HG02759 (cell line): ENCODE results near the gene RNF144A.
A peak's percentile ranks its signal among the peaks of the same experiment; 100 is the strongest.
"Not testable (repeated sequence)": the region's sequence is repeated elsewhere in the genome, so short reads cannot be mapped to it uniquely, and the experiment has no call there.

Experiments
- ATAC-seq: cut with Tn5 transposase; IDR thresholded peaks from one replicate; pipeline ENCODE4 v1.9.1; 2021; ENCODE audit warnings: mild to moderate bottlenecking, moderate library complexity; ENCODE audit not compliant: unreplicated experiment

RNF144A gene, protein sequence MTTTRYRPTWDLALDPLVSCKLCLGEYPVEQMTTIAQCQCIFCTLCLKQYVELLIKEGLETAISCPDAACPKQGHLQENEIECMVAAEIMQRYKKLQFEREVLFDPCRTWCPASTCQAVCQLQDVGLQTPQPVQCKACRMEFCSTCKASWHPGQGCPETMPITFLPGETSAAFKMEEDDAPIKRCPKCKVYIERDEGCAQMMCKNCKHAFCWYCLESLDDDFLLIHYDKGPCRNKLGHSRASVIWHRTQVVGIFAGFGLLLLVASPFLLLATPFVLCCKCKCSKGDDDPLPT

DNA sequence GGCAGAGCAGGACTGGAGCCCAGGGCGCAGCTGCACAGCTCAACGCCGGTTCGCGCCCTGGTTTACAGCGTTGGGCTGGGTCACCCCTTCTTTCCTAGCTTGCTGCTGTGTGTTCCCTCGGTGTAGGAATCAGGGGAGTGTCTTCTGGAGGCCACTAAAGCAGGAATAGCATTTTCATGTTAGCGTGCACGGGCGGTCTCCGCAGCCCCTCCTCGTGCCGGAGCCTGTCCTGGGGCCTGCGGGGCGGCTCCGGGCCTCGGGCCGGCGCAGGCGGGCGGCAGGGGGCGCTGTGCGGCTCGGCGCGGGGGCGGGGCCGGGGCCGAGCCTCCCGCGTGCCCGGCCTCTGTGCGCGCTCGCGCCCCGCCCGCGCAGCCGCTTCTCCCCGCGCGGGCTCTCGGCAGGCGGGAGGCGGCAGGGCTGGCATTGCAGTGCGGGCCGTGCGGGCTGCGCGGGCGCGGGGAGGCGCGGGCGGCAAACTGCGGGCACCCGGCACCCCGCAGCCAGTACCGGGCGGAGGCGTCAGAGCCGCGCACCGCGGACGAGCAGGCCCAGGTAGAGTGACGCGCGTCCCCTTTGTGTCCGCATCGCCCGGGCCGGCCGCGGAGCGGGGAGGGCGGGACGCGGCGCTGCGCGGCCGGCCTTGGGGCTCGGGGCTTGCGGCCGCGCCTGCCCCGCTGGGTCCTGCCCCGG is at the start of gene RNF144A:
Gene RNF144A, plus strand, starts transcription at position 342 of the 690 bp plus-strand sequence. CDS start 79,515 bp downstream, outside the sequence.
- ATAC-seq = peak; percentile 89

DNA sequence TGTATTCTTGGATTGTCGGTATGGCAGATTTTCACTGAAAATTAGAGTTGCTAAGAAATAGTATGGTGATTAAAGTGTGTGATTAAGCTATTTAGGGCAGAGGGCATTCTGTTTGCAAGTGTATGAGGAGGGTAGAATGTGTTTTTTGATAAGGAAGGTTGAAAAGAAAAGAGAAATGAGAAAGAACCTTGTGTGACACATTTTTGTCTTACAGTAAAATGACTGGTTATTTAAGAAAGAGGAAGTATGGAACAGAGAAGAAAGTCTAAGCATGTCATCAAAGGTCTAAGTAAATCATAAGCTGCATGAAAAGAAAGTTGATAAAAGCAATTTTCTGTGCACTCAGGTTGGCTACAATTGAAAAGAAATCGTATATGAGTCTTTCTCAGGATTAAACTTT is 44.8 kb upstream of the RNF144A start:
- peak; percentile 62 for ATAC-seq

DNA sequence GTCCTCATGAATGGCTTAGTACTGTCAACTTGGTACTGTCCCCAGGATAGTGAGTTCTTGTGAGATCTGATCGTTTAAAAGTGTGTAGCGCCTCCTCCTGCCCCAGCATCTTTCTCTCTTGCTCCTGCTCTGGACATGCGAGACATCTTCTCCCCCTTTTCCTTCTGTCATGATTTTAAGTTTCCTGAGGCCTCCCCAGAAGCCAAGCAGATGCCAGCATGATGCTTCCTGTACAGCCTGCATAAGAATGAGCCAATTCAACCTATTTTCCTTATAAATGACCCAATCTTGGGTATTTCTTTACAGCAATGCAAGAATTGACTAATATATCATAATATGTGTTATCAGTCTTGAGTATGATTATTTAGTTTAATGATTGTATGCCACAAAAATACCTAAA is 43.2 kb upstream of the RNF144A start:
- ATAC-seq = no peak

DNA sequence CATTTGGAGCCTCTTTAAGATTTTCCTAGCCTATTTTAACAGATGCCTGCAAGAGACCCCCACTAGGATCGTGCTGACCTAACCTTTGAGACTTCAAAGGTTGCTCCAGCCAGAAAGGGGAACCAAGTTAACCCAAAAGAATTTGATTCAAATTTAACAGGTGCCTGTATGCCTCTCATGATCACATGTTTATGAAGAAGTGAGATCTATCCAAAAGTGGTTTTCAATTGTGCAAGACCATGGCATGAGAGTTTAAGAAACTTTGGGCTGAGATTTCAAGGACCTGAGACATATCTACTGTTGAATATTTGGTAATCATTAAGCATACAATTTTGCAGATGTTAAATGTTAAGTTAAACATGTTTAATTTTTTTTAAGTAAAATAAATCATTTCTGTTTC is 40.9 kb upstream of the RNF144A start:
- no peak for ATAC-seq

DNA sequence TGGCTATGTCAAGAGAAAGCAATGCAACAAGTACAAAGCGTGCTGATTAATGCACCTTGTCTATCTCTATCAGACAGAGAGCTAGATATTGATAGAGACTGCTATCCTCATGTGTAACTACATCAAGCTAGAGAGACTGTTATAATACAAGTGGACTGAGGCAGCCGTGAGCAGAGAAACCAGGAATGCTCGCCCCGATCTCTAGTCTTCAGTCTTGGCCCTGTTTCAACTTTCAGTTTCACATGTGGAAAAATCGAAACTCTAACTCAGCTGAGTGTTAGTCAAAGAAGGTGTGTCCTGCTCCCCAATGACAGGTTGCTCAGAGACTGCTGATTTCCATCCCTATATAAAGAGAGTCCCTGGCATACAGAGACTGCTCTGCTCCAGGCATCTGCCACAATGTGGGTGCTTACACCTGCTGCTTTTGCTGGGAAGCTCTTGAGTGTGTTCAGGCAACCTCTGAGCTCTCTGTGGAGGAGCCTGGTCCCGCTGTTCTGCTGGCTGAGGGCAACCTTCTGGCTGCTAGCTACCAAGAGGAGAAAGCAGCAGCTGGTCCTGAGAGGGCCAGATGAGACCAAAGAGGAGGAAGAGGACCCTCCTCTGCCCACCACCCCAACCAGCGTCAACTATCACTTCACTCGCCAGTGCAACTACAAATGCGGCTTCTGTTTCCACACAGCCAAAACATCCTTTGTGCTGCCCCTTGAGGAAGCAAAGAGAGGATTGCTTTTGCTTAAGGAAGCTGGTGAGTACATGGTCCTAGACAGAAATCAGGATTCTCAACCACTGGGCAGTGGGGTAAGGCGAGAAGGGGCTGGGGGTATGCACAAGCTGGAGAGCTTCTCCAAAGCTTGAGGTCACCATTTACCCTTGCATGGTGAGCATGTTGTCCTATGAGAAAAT is 39.6 kb upstream of the RNF144A start, which contains the start of gene RSAD2:
Gene RSAD2, plus strand, starts transcription at position 376 of the 903 bp plus-strand sequence. Its CDS starts 24 bp downstream, at position 400.
- ATAC-seq = peak; percentile 83

DNA sequence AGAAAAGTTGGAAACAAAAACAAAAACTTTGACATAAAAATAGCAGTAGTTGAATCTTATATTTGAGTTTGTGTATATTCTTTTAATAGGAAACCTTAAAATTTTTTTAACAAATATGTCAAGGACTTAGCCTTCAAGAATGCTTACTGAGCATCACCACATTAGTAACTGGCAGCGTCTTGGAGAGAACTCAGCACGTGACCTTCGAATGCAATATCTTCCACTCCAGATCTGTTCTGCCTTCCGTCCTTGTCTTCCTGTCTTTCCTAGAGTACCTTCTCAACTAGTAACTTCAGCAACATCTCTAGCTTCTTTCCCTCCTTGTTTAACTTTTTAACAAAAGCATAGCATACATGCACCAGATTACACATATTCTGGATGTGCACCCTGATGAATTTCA is 38.7 kb upstream of the RNF144A start:
- ATAC-seq = no peak

DNA sequence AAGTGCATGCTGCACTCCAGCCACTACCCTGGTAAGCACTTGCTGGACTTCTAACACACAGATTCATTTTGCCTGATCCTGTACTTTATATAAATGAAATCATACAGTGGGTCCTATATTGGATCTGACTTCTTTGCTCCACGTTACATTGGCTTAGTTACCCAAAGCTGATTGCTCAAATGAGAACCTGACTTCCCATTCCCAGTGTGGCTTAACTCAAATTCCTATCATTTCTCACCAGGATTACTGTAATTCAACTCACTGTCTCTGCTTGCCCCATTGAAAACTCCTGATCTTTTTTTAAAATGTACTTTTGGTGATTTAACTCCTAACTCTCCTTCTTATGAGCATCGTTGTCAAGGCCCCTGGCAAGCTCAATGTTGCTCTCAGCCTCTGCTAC is 38.2 kb upstream of the RNF144A start:
- ATAC-seq = no peak

DNA sequence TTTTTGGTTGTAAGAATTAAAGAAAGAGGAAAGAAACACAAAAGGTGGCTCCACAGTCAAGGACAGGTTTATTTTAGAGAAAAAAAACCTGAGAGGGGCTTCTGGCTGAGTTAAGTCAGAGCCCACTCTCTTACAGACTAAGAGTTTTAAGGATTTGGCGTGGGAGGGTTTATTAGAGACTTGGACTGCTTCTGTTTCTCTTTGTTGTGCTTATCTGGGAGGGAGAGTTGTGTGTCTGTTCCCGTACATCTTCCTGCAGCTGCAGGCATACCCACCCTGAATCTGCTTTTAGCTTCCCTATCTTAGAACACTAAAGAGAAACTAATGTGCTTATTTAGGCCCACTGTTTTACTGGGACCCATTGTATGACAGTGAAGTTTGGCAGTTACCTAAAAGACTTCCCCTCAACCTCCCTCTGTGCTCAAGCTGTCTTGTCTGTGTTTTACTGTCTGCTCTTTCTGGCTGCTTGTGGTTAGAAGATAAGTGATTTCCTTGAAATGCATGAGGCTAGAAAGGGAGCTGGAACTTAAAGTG is 36.9 kb upstream of the RNF144A start:
- no peak for ATAC-seq

DNA sequence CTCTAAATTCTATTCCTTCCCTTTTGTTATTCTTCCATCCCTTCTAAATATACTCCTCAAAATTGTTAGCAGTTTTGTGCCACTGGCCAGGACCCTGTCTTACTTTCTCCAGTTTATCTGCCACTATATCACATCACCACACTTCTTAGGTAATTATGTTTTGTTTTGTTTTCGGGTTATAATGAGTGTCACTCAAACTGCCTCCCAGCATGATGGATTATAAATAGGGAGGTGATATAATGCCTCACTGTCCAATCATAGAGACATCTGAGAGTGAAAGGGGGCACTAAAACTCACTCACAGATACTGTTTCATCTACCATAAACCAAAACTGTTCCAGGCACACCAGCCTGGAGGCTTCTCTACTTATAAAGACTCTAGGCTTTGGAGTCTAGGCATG is 36.2 kb upstream of the RNF144A start:
- no peak for ATAC-seq

DNA sequence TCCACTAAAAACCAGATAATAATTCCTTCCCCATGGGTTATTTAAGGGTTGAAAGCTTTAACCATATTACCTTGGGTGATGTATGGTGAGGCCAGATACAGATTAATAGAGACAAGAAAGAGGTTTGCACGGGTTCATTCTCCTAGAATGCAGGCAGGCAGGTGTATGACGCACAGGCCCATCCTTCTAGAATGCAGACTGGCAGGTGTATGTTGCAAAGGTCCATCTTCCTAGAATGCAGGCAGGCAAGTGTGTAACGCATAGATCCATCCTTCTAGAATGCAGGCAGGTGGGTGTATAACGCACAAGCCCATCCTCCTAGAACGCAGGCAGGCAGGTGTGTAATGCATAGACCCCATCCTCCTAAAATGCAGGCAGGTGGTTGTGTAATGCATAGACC is 35.7 kb upstream of the RNF144A start:
- ATAC-seq = no peak

DNA sequence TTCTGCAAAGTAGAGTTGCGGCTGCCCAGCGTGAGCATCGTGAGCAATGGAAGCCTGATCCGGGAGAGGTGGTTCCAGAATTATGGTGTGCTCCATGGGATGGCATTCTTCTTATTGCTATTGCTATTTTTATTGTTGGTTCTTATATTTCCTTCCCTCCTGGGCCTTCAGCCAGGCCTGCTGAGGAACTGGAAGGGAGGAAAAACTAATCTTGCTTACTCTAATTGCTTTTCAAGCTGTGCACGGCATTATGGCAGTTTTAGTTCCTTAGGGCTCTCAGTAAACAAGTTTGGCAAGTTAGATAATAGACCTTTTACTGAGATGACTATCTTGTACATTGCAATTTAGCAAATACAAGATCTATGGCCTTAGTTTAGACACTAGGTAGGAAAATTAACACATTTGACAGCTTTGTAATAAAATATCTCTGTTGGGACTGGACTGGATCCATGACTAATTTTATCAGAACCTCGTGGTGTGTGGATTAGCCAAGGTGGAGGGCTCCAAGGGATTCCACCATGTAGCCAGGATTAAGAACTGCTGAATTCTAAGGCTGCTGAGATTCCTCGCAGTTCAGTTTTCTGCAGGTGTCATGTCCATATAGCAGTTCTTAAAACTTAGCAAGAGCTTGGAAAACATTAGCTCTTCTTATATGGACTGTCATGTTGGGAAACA is 33.6 kb upstream of the RNF144A start:
- ATAC-seq = no peak

DNA sequence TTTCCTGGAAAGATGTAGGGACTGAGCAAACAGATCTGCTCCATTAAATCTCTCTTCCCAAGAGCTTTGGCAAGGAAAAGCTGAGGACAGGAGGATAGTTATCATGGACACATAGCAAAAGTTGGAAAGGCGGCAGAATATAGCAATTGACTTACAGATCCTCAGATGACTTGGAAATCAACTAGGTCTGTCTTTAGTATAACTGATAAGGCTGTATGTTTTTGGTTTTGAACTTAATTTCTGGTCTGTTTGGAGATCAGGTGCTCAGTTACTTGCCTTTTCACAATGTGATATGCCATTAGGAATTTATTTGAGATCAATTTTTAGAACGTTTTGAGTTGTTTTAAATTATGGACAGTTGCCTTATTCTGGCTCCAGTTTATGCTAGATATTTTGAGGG is 31.7 kb upstream of the RNF144A start:
- no peak for ATAC-seq

DNA sequence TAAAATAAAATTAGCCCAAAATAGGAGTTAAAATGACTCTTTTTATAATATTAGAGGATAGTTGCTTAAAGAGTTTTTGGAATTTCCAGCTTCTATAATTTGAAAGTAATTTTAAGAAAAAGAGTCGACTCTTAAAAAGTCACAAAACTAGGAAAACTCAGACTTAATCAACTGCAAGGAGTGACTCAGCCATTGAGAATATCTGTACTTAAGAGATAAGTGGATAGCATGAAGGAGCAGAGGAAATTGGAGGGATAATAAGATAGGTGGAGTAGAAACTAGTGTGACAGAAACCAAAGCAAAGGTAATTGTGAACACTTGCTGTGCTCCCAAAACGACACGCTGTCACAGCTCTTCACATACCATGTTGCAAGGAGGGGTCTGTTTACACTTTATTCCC is 31.2 kb upstream of the RNF144A start:
- no peak for ATAC-seq

DNA sequence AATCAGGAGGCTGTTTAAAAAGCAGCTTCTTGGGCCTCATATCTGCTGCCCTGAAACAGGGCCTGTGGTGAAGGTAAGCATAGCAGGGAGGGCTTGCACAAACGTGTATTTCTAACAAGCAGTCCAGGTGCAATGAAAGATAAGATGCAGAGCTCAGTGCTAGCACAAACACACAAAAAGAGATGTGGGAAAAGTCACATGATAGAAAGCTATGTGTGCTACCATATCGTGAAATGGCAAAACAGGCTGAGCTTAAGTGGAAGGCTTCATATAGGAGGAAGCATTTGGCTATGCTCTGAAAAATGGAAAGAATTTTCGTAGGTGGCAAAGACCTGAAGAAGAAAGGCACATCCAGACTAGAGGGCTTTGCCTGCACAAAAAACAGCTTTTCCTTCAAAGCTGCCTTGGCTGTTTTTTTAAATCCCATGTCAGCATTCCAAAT is 29.4 kb upstream of the RNF144A start:
- no peak for ATAC-seq

DNA sequence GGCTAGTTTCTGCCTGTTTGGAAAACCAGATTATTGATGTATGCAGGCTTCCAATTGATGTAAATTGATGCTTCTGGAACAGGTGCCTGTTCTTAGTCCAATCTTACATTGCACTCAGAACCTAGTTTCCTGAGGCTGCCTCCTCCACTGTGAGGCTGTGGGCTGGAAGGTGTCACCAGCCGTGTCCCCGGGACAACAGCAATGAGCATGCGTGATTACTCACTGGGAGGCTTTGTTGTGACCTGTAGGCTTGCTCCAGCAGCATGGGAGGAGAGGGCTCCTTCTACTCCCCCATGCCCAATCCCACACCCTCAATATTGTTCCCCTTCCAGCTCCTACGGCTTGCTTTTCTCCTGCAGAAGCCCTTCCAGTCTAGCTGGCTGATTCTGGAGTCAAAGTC is 28.5 kb upstream of the RNF144A start:
- ATAC-seq = no peak

DNA sequence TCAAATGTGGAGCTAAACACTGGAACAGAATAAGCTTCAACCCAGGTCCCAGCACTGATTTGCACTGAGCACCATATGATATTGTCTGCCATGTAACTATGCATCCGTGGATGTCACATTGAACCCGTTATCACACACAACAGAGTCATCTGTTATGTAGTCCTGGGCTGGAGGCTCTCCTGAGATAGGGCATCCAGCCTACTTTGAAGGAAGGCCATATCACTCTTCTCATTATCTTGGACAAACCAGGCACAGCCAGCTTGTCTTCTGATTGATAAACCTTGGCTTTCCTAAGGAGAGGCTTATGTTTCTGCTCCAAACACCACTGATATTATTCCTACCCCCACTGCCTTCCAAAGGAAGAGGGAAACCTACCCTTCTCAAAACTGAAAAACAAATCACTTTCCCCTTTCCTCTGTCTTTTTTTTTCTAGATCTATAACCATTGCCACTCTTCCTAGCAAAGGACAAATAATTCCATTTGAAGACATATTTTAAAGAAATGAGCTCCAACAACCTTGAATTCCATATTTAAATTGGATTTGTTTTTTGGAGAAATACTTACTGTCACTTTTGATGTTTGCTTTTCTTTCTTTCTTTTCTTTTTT is 23.2 kb upstream of the RNF144A start:
- ATAC-seq = no peak

DNA sequence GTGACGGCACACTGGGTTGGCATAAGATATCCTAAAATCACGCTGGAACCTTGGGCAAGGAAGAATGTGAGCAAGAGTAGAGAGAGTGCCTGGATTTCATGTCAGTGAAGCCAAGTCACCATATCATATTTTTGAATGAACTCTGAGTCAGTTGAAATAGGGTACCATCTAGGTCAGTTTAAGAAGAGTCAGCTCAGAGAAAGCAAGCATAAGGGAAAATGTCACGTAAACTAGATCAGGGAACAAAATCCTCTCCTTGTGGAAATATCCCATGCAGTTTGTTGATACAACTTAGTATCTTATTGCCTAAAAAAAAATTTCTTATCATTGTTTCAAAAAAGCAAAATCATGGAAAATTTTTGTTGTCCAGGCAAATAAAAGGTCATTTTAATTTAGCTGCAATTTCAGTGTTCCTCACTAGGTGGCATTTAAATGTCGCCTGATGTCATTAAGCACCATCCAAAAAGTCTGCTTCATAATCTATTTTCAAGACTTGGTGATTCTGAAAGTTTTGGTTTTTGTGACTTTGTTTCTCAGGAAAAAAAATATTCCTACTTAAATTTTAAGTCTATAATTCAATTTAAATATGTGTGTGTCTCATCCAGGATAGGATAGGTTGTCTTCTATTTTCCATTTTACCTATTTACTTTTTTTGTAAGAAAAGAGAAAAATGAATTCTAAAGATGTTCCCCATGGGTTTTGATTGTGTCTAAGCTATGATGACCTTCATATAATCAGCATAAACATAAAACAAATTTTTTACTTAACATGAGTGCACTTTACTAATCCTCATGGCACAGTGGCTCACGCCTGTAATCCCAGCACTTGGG is 20.1 kb upstream of the RNF144A start:
- ATAC-seq = no peak

DNA sequence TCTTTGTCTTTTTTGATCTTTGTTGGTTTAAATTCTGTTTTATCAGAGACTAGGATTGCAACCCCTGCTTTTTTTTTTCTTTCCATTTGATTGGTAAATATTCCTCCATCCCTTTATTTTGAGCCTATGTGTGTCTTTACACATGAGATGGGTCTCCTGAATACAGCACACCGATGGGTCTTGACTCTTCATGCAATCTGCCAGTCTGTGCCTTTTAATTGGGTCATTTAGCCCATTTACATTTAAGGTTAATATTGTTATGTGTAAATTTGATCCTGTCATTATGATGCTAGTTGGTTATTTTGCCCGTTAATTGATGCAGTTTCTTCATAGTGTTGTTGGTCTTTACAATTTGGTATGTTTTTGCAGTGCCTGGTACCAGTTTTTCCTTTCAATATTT is 14.6 kb upstream of the RNF144A start:
- not testable (repeated sequence) for ATAC-seq

DNA sequence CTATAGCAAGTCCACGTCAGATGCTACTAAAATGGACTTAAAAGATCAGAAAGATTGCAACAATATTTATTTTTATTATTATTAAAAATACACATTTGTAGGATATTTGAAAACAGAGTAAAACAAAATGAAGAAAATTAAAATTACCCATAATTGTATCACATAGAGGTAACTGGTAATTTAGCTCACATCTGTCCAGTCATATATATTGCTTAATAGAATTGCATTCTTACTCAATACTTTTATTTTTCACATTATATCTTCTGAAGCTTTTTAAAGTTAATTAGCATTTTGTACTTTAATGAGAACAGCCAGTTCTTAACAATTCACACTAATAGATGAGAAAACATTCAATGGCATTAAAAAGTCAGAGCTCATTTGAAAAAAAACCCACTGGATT is 11.5 kb upstream of the RNF144A start:
- ATAC-seq = no peak
